K562 (cell line): ENCODE data around the gene ICAM3. TPM values are rescaled to one million over a fixed set of nuclear protein-coding genes. Genes with fewer than 3 reads are reported as not detected.
A peak's percentile ranks its signal among the peaks of the same experiment; 100 is the strongest.

ENCODE experiments used
- DMBX1 ChIP-seq: fragments of 250-450 bp; sonication (Bioruptor Pico); IDR thresholded peaks from 2 replicates; pipeline ENCODE4 v1.8.0; 2022; ENCODE audit warnings: inconsistent platforms, mild to moderate bottlenecking, moderate library complexity, borderline replicate concordance
- POLR3G ChIP-seq: IDR thresholded peaks from 2 replicates; pipeline ENCODE4 v1.6.1; 2011; ENCODE audit not compliant: insufficient read length, insufficient replicate concordance; ENCODE audit errors: extremely low read depth
- PTTG1 ChIP-seq: fragments of 450-650 bp; IDR thresholded peaks from 2 replicates; pipeline ENCODE4 v1.6.1; 2016; ENCODE audit warnings: low read depth, mild to moderate bottlenecking, missing genetic modification characterization, missing compliant biosample characterization
- XRCC5 ChIP-seq: fragments of 200-400 bp; formaldehyde crosslinking; IDR thresholded peaks from 2 replicates; pipeline ENCODE4 v1.6.1; 2017; ENCODE audit warnings: low read depth, mild to moderate bottlenecking, low read length
- ZFX ChIP-seq: sonication (generic); formaldehyde crosslinking; IDR thresholded peaks from 2 replicates; pipeline ENCODE4 v1.8.0; 2022; ENCODE audit warnings: mild to moderate bottlenecking, missing genetic modification reagents, moderate library complexity
- ZNF282 ChIP-seq: sonication (generic); formaldehyde crosslinking; IDR thresholded peaks from 2 replicates; pipeline ENCODE4 v1.8.1; 2023; ENCODE audit warnings: missing genetic modification reagents
- ZNF766 ChIP-seq: fragments of 200-800 bp; sonication (Bioruptor generic); conservative IDR thresholded peaks from 2 replicates; pipeline ENCODE4 v1.6.1; 2016; ENCODE audit warnings: missing genetic modification characterization, missing compliant biosample characterization
- polyA plus RNA-seq, 8 experiments: library from polyadenylated mRNA; depleted of rRNA in 4 of 8; stranded (reverse) in 5 of 8; unstranded in 3 of 8; fragments of >200 nt; fragmentation: Nextera tagmentation in 2 of 8; fragmentation: Illumina TruSeq in 1 of 8; extraction: Ambion mirVana in 2 of 8; extraction: Trizol in 1 of 8; gene quantifications; 2 replicates each; pipeline versions ENCODE4 v1.2.1 to v1.2.3, GENCODE V29; 2011 to 2014; ENCODE audit warnings: inconsistent platforms in 1 of 8, missing spikeins in 1 of 8
- total RNA-seq, 7 experiments: library from RNA; depleted of rRNA in 6 of 7; stranded (reverse); fragments of >200 nt in 6 of 7; fragmentation: Illumina TruSeq in 2 of 7; extraction: Trizol in 2 of 7; gene quantifications; 2 replicates each; pipeline versions ENCODE4 v1.2.1 to v1.2.3, GENCODE V29; 2011 to 2021; ENCODE audit warnings: low replicate concordance in 1 of 7
- TF ChIP-seq, protein P1 (sequence below): fragments of 450-650 bp; IDR thresholded peaks from 2 replicates; pipeline ENCODE4 v1.6.1; 2016; ENCODE audit warnings: low read depth
- TF ChIP-seq, protein P2 (sequence below): sonication (generic); formaldehyde crosslinking; IDR thresholded peaks from 2 replicates; pipeline ENCODE4 v1.8.1; 2023; ENCODE audit warnings: mild to moderate bottlenecking, missing genetic modification reagents
- TF ChIP-seq, protein P3 (sequence below): fragments of 250-450 bp; sonication (Bioruptor Pico); IDR thresholded peaks from 2 replicates; pipeline ENCODE4 v1.5.0; 2021
- TF ChIP-seq, protein P4 (sequence below), 2 experiments: fragments of 450-650 bp in 1 of 2; IDR thresholded peaks; 2 replicates each; pipeline ENCODE4 v1.6.1; 2011 to 2017; ENCODE audit warnings: low read depth in 2 of 2, antibody characterized with exemption in 1 of 2, borderline replicate concordance in 1 of 2, low read length in 1 of 2, mild to moderate bottlenecking in 1 of 2, mixed read lengths in 1 of 2; ENCODE audit not compliant: control insufficient read depth in 1 of 2

The ICAM3 gene
- total and polyA plus RNA-seq, 9 of the 15 experiments (the other 6 are each of a cell fraction or from before 2014, with no cell fraction given): 6.5 to 39.5 (median 24.2) TPM

DNA sequence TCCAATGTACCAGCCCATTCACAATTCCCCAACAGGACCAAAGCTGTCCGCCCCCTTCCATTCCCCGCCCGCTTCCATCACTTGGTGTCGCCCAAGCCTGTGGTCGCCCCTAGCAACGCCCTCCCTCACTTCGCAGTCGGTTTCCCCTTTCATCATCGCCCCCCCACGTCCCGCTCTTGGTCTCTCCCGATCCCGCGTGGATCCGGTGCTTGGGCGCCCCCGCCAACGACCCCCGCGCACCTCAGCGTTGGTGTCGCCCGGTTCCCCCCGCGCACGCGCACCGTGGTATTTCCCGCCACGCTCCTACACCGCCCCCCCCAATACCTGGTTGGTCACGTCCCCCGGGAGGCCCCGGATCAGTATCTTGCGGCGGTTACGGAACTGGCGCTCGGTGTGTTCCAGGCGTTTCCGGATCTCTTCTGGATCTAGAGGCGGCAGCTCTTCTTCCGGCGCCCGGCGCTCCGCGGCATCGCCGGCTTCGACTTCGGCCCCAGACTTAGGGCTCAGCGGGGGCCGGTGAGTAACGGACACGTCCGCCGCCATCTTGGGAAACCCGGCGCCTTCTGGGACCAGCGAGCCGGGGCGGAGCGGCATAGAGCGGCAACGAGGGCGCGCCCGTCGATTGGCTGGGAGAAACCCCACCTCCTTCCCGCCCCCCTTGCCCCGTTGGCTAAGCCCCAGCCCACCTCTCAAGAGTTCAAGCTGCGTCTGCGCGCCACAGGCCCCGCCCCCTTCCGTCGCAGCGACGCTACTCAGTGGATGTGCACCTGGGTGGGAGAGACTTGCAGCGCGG lies 6.3 kb downstream of the ICAM3 start, which contains the start of gene RAVER1 (continued):
- TF ChIP-seq, protein P1, sequence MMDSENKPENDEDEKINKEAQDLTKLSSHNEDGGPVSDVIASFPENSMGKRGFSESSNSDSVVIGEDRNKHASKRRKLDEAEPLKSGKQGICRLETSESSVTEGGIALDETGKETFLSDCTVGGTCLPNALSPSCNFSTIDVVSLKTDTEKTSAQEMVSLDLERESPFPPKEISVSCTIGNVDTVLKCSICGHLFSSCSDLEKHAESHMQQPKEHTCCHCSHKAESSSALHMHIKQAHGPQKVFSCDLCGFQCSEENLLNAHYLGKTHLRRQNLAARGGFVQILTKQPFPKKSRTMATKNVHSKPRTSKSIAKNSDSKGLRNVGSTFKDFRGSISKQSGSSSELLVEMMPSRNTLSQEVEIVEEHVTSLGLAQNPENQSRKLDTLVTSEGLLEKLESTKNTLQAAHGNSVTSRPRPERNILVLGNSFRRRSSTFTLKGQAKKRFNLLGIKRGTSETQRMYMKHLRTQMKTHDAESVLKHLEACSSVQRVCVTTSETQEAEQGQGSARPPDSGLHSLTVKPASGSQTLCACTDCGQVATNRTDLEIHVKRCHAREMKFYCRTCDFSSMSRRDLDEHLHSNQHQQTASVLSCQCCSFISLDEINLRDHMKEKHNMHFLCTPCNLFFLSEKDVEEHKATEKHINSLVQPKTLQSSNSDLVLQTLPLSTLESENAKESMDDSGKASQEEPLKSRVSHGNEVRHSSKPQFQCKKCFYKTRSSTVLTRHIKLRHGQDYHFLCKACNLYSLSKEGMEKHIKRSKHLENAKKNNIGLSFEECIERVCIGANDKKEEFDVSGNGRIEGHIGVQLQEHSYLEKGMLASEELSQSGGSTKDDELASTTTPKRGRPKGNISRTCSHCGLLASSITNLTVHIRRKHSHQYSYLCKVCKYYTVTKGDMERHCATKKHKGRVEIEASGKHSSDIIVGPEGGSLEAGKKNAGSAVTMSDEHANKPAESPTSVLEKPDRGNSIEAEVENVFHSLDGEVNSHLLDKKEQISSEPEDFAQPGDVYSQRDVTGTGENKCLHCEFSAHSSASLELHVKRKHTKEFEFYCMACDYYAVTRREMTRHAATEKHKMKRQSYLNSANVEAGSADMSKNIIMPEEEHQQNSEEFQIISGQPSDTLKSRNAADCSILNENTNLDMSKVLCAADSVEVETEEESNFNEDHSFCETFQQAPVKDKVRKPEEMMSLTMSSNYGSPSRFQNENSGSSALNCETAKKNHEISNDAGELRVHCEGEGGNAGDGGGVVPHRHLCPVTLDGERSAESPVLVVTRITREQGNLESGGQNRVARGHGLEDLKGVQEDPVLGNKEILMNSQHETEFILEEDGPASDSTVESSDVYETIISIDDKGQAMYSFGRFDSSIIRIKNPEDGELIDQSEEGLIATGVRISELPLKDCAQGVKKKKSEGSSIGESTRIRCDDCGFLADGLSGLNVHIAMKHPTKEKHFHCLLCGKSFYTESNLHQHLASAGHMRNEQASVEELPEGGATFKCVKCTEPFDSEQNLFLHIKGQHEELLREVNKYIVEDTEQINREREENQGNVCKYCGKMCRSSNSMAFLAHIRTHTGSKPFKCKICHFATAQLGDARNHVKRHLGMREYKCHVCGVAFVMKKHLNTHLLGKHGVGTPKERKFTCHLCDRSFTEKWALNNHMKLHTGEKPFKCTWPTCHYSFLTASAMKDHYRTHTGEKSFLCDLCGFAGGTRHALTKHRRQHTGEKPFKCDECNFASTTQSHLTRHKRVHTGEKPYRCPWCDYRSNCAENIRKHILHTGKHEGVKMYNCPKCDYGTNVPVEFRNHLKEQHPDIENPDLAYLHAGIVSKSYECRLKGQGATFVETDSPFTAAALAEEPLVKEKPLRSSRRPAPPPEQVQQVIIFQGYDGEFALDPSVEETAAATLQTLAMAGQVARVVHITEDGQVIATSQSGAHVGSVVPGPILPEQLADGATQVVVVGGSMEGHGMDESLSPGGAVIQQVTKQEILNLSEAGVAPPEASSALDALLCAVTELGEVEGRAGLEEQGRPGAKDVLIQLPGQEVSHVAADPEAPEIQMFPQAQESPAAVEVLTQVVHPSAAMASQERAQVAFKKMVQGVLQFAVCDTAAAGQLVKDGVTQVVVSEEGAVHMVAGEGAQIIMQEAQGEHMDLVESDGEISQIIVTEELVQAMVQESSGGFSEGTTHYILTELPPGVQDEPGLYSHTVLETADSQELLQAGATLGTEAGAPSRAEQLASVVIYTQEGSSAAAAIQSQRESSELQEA: no peak
- TF ChIP-seq ZFX (CRISPR knock-in tag) (peak; percentile 84), ZNF282 (CRISPR knock-in tag) (no peak), DMBX1 (CRISPR knock-in tag) (0 out of 2 replicates have a peak, but pooled peaks have one; percentile 33), POLR3G (no peak), PTTG1 (tag) (no peak), ZNF766 (CRISPR knock-in tag) (no peak; the same call in 1 of the 2 replicates), XRCC5 (peak; percentile 68; the same call in 1 of the 2 replicates)
- TF ChIP-seq, protein P2, sequence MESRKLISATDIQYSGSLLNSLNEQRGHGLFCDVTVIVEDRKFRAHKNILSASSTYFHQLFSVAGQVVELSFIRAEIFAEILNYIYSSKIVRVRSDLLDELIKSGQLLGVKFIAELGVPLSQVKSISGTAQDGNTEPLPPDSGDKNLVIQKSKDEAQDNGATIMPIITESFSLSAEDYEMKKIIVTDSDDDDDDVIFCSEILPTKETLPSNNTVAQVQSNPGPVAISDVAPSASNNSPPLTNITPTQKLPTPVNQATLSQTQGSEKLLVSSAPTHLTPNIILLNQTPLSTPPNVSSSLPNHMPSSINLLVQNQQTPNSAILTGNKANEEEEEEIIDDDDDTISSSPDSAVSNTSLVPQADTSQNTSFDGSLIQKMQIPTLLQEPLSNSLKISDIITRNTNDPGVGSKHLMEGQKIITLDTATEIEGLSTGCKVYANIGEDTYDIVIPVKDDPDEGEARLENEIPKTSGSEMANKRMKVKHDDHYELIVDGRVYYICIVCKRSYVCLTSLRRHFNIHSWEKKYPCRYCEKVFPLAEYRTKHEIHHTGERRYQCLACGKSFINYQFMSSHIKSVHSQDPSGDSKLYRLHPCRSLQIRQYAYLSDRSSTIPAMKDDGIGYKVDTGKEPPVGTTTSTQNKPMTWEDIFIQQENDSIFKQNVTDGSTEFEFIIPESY: peak; percentile 82
- TF ChIP-seq, protein P3, sequence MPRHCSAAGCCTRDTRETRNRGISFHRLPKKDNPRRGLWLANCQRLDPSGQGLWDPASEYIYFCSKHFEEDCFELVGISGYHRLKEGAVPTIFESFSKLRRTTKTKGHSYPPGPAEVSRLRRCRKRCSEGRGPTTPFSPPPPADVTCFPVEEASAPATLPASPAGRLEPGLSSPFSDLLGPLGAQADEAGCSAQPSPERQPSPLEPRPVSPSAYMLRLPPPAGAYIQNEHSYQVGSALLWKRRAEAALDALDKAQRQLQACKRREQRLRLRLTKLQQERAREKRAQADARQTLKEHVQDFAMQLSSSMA (CRISPR knock-in tag): no peak
- TF ChIP-seq, protein P4, sequence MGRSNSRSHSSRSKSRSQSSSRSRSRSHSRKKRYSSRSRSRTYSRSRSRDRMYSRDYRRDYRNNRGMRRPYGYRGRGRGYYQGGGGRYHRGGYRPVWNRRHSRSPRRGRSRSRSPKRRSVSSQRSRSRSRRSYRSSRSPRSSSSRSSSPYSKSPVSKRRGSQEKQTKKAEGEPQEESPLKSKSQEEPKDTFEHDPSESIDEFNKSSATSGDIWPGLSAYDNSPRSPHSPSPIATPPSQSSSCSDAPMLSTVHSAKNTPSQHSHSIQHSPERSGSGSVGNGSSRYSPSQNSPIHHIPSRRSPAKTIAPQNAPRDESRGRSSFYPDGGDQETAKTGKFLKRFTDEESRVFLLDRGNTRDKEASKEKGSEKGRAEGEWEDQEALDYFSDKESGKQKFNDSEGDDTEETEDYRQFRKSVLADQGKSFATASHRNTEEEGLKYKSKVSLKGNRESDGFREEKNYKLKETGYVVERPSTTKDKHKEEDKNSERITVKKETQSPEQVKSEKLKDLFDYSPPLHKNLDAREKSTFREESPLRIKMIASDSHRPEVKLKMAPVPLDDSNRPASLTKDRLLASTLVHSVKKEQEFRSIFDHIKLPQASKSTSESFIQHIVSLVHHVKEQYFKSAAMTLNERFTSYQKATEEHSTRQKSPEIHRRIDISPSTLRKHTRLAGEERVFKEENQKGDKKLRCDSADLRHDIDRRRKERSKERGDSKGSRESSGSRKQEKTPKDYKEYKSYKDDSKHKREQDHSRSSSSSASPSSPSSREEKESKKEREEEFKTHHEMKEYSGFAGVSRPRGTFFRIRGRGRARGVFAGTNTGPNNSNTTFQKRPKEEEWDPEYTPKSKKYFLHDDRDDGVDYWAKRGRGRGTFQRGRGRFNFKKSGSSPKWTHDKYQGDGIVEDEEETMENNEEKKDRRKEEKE (IDR thresholded peaks at IDR 0.05; ENCODE audit: borderline replicate concordance in 1 of 2, control insufficient read depth in 1 of 2, low read depth in 2 of 2, low read length in 1 of 2): peak in 1 of 2 experiments; percentile 93; a peak in 2 of 4 replicates
